Sigmoid colon (tissue), 7 donors: ENCODE data around the gene ARHGEF19. TPM values are rescaled to one million over a fixed set of nuclear protein-coding genes. Genes with fewer than 3 reads are reported as not detected.
A peak's percentile ranks its signal among the peaks of the same experiment; 100 is the strongest.

Source experiments
- DNase-seq: peaks from one replicate; pipeline ENCODE4 v3.0.0-alpha.2; 2019
- H3K27ac ChIP-seq, 4 donors: fragments of 200-600 bp; sonication (generic); one replicate each; pipeline ENCODE4 v1.5.1; 2016 to 2019; ENCODE audit warnings: mild to moderate bottlenecking in 1 of 4
- H3K27me3 ChIP-seq, 3 donors: fragments of 200-600 bp; sonication (generic); one replicate each; pipeline ENCODE4 v1.5.1; 2019; ENCODE audit warnings: mild to moderate bottlenecking in 1 of 3
- H3K36me3 ChIP-seq, 4 donors: fragments of 200-600 bp; sonication (generic); one replicate each; pipeline ENCODE4 v1.5.1; 2016 to 2019
- H3K4me1 ChIP-seq, 4 donors: fragments of 200-600 bp; sonication (generic); one replicate each; pipeline ENCODE4 v1.5.1; 2017 to 2019
- H3K4me3 ChIP-seq, 4 donors: fragments of 200-600 bp; sonication (generic); one replicate each; pipeline ENCODE4 v1.5.1; 2017 to 2019; ENCODE audit warnings: mild to moderate bottlenecking in 2 of 4, moderate library complexity in 1 of 4
- H3K9me3 ChIP-seq, 4 donors: fragments of 200-600 bp in 3 of 4; sonication (generic) in 3 of 4; one replicate each; pipeline versions ENCODE4 v1.5.1 to v1.6.1; 2013 to 2019
- CTCF ChIP-seq, 4 experiments: fragments of 450-650 bp in 3 of 4; fragments of 200-600 bp in 1 of 4; IDR thresholded peaks; one replicate each; pipeline ENCODE4 v1.5.1; 2016 to 2019; ENCODE audit warnings: antibody characterized with exemption in 4 of 4, mild to moderate bottlenecking in 3 of 4, moderate library complexity in 2 of 4
- EP300 ChIP-seq, 4 donors: sonication (generic); formaldehyde crosslinking; IDR thresholded peaks; one replicate each; pipeline ENCODE4 v1.6.1; 2017; ENCODE audit warnings: antibody characterized with exemption in 4 of 4
- POLR2A ChIP-seq, 2 donors: fragments of 450-650 bp; IDR thresholded peaks; one replicate each; pipeline ENCODE4 v1.6.1; 2016; ENCODE audit warnings: antibody characterized with exemption in 2 of 2, mild to moderate bottlenecking in 2 of 2, moderate library complexity in 2 of 2
- POLR2AphosphoS5 ChIP-seq, 4 donors: sonication (generic); formaldehyde crosslinking; IDR thresholded peaks; one replicate each; pipeline ENCODE4 v1.6.1; 2017; ENCODE audit warnings: antibody characterized with exemption in 4 of 4
- WGBS, 2 donors: extraction: QIAGEN DNeasy Blood & Tissue Kit; methylation state at CpG; one replicate each; pipeline ENCODE4 v1.1.7; 2013; 5-methylcytosine and 5-hydroxymethylcytosine counted together
- intact Hi-C: fragments of 100-400 bp; cut with DNase I; formaldehyde crosslinking; loops from one replicate; pipeline ENCODE4 v1.15.1; 2023
- polyA plus RNA-seq, 3 donors: library from polyadenylated mRNA; stranded (reverse); fragments of 200-250 nt; gene quantifications; one replicate each; pipeline ENCODE4 v1.2.3, GENCODE V29; 2013
- total RNA-seq, 4 donors: library from RNA; depleted of rRNA; stranded (reverse); fragments of >200 nt; gene quantifications; one replicate each; pipeline ENCODE4 v1.1.0, GENCODE V29; 2016
- donor health status: healthy with polysubstance abuse.
- donor health status: Bipolar disorder and iron deficiency.
- donor health status: healthy.

Gene ARHGEF19
- total and polyA plus RNA-seq, 7 donors, result 2.5 to 10.8 (median 4.0) TPM; not detected in 1

GRCh38 chr1:16252912-16253311, 40.5 kb upstream of the ARHGEF19 start:
- 86 to 93% methylated on average over 2 of the region's 2 CpGs for WGBS, 2 donors
- DNase-seq, result no peak
- no peaks in the 10 kb centered on the region for H3K9me3 ChIP-seq
- TF ChIP-seq EP300 (IDR thresholded peaks at IDR 0.05) (no peak), POLR2A (IDR thresholded peaks at IDR 0.05) (no peak), CTCF (IDR thresholded peaks at IDR 0.05) (no peak)
- intact Hi-C loops, result no loop called here
- H3K36me3 ChIP-seq, result peaks cover 0 to 60% (median 13%) of the 10 kb centered on the region in 4 donors
- peaks cover 0 to 32% (median 31%) of the 10 kb centered on the region in 4 donors for H3K4me1 ChIP-seq
- H3K4me3 ChIP-seq, result no peak overlapping the region
- H3K27ac ChIP-seq, result no peak overlapping the region
- H3K27me3 ChIP-seq, result no peaks in the 10 kb centered on the region

GRCh38 chr1:16251381-16251780, 38.9 kb upstream of the ARHGEF19 start:
- intact Hi-C loops, result no loop called here
- Histone ChIP-seq H3K27me3 (no peaks in the 10 kb centered on the region), H3K4me1 (peaks cover 0 to 44% (median 36%) of the 10 kb centered on the region in 4 donors), H3K36me3 (peaks cover 6 to 68% (median 13%) of the 10 kb centered on the region in 4 donors), H3K9me3 (no peaks in the 10 kb centered on the region), H3K27ac (peak overlapping the region; percentile 10 to 79 (median 74)), H3K4me3 (no peak overlapping the region)
- no peak for DNase-seq
- TF ChIP-seq EP300 (IDR thresholded peaks at IDR 0.05) (no peak), POLR2A (IDR thresholded peaks at IDR 0.05) (no peak), CTCF (IDR thresholded peaks at IDR 0.05) (no peak), POLR2AphosphoS5 (IDR thresholded peaks at IDR 0.05) (no peak)
- WGBS, 2 donors, result 70 to 89% methylated on average over 10 of the region's 10 CpGs

- no peaks in the 10 kb centered on the region for H3K27me3 ChIP-seq
- DNase-seq, result no peak
- H3K27ac ChIP-seq, result peak overlapping the region; percentile 53 to 79 (median 74)
- TF ChIP-seq EP300 (IDR thresholded peaks at IDR 0.05) (peak in 1 of 4 donors; percentile 6), POLR2AphosphoS5 (IDR thresholded peaks at IDR 0.05) (peak in 1 of 4 donors; percentile 11), CTCF (IDR thresholded peaks at IDR 0.05) (no peak)
- H3K4me1 ChIP-seq, result peaks cover 0 to 44% (median 36%) of the 10 kb centered on the region in 4 donors
- H3K9me3 ChIP-seq, result no peaks in the 10 kb centered on the region
- H3K4me3 ChIP-seq, result no peak overlapping the region
- intact Hi-C loops, result no loop called here
- H3K36me3 ChIP-seq, result peaks cover 3 to 64% (median 12%) of the 10 kb centered on the region in 4 donors
- 91 to 93% methylated on average over 15 of the region's 15 CpGs for WGBS, 2 donors
Measured at GRCh38 chr1:16250524-16251251, 38.2 kb upstream of the ARHGEF19 start.

- Histone ChIP-seq H3K27ac (peak overlapping the region; percentile 53 to 79 (median 74)), H3K4me3 (no peak overlapping the region), H3K4me1 (peaks cover 0 to 44% (median 36%) of the 10 kb centered on the region in 4 donors), H3K9me3 (no peaks in the 10 kb centered on the region), H3K36me3 (peaks cover 0 to 54% (median 11%) of the 10 kb centered on the region in 4 donors), H3K27me3 (no peaks in the 10 kb centered on the region)
- intact Hi-C loops, result loop anchor here (5.0 kb wide), 1 partner anchor 103 kb away; the partner anchor contains the start of gene FBXO42
- 55 to 73% methylated on average over 3 of the region's 3 CpGs for WGBS, 2 donors
- peak; percentile 85 for DNase-seq
- TF ChIP-seq POLR2AphosphoS5 (IDR thresholded peaks at IDR 0.05) (peak; percentile 52 to 73 (median 64)), CTCF (IDR thresholded peaks at IDR 0.05) (no peak)
Measured at GRCh38 chr1:16249596-16250241, 37.3 kb upstream of the ARHGEF19 start.
